GM18498 (cell line): ENCODE results near the gene EIF4EBP2.

Experiments used
- ATAC-seq: cut with Tn5 transposase; IDR thresholded peaks from one replicate; pipeline ENCODE4 v1.9.1; 2021; ENCODE audit warnings: mild to moderate bottlenecking, moderate library complexity; ENCODE audit not compliant: unreplicated experiment

The EIF4EBP2 gene

GRCh38 chr10:70458329-70459060 is 54.5 kb downstream of the EIF4EBP2 start:
- no peak for ATAC-seq

- ATAC-seq, result no peak
Observed at GRCh38 chr10:70459061-70459773, 55.3 kb downstream of the EIF4EBP2 start.

- no peak for ATAC-seq
Observed at GRCh38 chr10:70459774-70460490, 56.0 kb downstream of the EIF4EBP2 start.

DNA sequence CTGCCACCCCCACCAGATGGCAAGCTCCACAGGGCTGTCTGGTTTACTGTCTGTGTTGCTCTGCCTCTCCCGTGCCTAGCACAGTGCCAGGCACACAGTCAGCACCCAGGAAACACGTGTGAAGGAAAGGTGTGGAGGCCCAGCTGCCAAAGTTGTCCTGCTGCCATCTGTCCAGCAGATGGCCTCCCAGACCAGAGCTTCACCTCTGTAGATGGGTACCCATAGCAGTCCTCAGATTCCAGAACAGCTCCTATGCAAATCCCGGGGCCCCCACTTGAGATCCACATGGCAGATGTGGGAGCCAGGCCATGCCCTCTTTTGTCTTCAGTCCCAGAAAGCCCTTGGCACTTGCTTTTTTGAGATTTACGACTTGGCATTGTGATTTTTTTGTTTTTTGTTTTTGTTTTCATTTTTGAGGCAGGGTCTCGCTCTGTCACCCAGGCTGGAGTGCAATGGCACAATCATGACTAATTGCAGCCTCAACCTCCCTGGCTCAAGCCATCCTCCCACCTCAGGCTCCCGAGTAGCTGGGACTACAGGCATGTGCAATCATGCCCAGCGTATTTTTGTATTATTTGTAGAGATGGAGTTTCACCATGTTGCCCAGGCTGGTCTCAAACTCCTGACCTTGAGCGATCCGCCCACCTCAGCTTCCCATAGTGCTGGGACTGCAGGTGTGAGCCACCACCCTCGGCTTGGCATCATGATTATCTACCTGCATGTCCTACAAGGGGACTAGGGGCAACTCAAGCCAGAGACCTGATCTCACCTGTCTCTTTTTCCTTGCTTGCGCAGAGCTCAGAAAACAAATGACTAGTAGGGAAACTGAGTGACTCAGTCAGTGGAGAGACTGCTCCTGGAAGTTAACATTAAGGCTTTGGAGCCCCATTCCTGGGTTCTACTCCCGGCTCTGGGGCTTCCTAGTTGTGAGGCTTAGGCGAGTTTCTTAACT is 57.7 kb downstream of the EIF4EBP2 start:
- peak; percentile 53 for ATAC-seq

GRCh38 chr10:70462349-70462984 is 58.5 kb downstream of the EIF4EBP2 start:
- ATAC-seq, result no peak

DNA sequence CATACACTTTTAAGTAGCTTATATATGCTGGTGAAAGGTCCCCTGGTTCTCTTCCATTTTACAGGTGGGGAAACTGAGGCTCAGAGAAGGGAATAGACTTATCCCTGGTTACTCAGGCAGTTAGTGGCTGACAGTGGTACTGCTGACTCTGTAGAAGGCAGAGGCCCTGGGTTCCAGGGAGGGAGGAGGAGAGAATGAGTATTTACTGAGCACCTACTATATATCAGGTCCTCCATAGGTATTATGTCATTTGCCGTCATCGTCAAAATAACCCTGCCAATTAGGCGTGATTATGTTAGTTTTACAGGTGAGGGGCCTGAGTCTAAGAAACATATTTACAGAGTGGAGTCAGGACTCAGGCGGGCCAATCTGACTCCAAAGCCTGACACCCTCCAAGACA is 61.3 kb downstream of the EIF4EBP2 start:
- ATAC-seq, result no peak

GRCh38 chr10:70465832-70466231 is 61.9 kb downstream of the EIF4EBP2 start:
- ATAC-seq, result no peak

DNA sequence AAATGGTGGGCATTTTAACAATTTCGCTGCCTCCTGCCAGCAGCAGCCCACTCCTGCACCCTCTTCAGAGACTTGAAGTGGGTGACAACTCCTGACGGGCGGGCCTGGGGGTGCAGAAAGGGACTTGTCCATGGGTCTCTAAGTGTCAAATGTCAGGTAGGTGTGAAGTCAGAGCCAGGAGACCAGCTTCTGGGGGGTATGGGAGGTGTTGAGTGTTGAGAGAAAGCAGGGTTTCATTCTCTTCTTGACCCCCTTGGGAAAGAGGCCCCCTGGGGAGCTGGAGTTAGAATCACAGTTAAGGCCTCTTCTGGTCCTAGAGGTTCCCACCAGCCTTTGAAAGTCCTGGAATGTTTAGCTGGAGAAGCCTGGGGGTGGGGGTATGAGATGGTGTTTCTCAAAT is 63.0 kb downstream of the EIF4EBP2 start:
- ATAC-seq, result no peak

- ATAC-seq, result no peak
Observed at GRCh38 chr10:70472799-70473454, 69.0 kb downstream of the EIF4EBP2 start.

DNA sequence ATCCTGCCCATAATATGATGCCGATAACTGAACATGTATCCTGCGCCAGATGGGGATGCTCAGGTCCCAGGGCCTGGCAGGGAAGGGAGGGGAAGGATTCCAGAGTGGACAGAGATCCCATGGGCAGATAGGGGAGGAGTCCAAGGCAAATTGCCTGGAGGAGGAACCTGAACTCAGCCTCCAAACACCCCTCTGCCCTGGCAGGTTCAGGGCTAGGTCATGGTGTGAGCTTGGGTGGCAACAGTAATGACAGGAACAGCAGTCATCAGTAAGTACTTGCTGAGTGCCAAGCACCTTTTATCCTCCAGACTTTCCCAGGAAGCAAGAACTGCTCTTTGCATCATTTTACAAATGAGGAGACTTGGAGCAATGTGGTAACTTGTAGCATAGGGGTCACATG is 70.8 kb downstream of the EIF4EBP2 start:
- no peak for ATAC-seq

DNA sequence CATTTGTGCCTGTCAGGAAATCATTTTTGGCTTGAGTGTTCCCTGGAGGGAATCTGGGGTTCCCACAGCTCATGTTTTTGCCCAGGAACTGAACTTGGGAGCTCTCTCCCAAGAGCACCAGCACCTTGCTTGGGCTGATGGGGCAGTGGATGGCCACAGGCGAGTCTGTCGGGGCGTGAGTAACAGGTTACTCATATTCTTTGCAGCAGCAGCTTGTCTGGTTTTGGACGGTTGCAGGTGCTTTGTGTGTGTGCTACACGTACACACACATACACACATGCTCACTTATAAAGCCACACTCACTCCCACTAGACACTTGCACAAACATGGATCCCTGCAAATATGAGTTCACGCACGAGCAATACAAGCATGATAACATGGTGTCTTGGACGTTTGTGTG is 71.7 kb downstream of the EIF4EBP2 start:
- no peak for ATAC-seq

GRCh38 chr10:70476249-70477035 is 72.5 kb downstream of the EIF4EBP2 start:
- ATAC-seq, result no peak

DNA sequence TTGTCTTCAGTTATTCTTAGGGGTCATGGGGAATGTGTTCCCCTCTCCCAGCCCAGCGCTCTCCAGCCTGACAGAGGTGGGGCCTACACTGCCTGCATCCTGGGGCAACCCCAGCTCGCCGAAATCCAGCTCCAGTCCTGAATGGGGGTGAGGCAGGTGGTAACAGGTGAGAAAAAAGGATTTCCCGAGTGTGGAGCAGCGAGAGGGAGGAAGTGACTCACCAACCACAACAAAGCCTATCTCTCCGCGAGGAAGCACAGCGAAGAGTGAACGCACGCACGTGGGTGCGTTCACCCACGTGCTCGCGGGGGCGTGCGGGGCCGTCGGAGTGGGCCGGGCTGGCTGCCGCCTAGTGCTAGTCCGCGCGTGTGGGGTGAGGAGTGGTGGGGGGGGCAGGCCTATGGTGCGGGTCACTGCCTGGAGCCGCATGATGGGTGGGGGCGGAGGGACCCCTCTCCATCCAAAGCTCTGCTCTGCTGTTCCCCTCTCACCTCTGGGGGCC is 73.8 kb downstream of the EIF4EBP2 start:
- no peak for ATAC-seq
